ENCODE data around the gene ZNF486. TPM values are rescaled to one million over a fixed set of nuclear protein-coding genes. Genes with fewer than 3 reads are reported as not detected.
"Not testable (repeated sequence)": the region's sequence is repeated elsewhere in the genome, so short reads cannot be mapped to it uniquely, and the experiment has no call there.

The ZNF486 gene
- total RNA-seq, 2 donors from 2014 or later, result 7.8 to 8.9 TPM

- H3K27ac Mint-ChIP-seq, result no peak overlapping the region
- H3K4me3 Mint-ChIP-seq, result no peak overlapping the region
- no peaks in the 10 kb centered on the region for H3K27me3 Mint-ChIP-seq
- peaks cover 13 to 17% of the 10 kb centered on the region in 2 donors for H3K4me1 Mint-ChIP-seq (ENCODE audit: low read depth in 2 of 2)
- peaks cover 8% of the 10 kb centered on the region for H3K36me3 Mint-ChIP-seq
- ATAC-seq (no peak), DNase-seq (ENCODE audit: low spot score) (no peak)
- no peaks in the 10 kb centered on the region for H3K9me3 Mint-ChIP-seq
Measured at GRCh38 chr19:20247016-20247683, 80.1 kb downstream of the ZNF486 start.

GRCh38 chr19:20248258-20248657, 81.2 kb downstream of the ZNF486 start:
- DNase-seq (ENCODE audit: low spot score); H3K27ac Mint-ChIP-seq; H3K4me3 Mint-ChIP-seq; H3K27me3 Mint-ChIP-seq; H3K9me3 Mint-ChIP-seq; ATAC-seq; H3K36me3 Mint-ChIP-seq: not testable (repeated sequence)
- H3K4me1 Mint-ChIP-seq (ENCODE audit: low read depth in 2 of 2), result peaks cover 13 to 17% of the 10 kb centered on the region in 2 donors

Other genes with a start within 250 kb of the ZNF486 start
- gene ZNF682, start 127.7 kb upstream of the ZNF486 start, total RNA-seq, result 10 to 100 TPM; 15.7 to 22.6 TPM
- gene ZNF90, start 89.2 kb upstream of the ZNF486 start, total RNA-seq, result 10 to 100 TPM in 1 of 2 donors, 1 to 10 TPM in 1; 7.9 to 12.2 TPM

Data from natural killer cell treated with Interleukin-12 subunit alpha and Interleukin-12 subunit beta and Interleukin-15 and Interleukin-18, amount 100 ng/mL, for 72 hours (primary cell).